OCI-LY3 (cell line): Measurements from ENCODE around the gene UTP20.

Experiments used
- EZH2phosphoT487 ChIP-seq: fragments of 200-600 bp; shearing (Covaris generic); IDR thresholded peaks from 2 replicates; pipeline ENCODE4 v1.6.1; 2018; ENCODE audit warnings: antibody characterized with exemption, mixed run types, low read depth
- TF ChIP-seq, protein P1 (sequence below): fragments of 200-600, 300-600 bp; sonication (generic); IDR thresholded peaks from 2 replicates; pipeline ENCODE4 v1.5.1; 2014; ENCODE audit warnings: antibody characterized with exemption, low read length, low read depth

DNA sequence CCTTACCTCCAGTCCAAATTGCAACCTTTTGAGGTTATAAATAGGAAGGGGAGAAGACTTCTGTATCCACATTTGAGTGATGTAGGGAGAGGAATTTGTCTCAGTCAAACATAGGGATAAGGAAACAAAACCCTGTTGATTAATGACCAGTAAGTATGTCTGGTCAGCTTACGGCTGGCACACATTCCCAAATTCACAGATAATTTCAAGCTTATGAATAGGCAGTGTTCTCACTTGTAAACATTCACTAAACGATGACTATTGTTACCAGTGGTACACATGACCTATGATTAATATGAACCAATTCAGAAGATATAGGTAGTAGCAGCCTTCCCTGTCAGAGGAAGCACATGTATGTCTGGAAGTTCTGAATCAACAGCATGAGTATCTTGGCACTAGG is 36.8 kb upstream of the UTP20 start:
- TF ChIP-seq, protein P1, sequence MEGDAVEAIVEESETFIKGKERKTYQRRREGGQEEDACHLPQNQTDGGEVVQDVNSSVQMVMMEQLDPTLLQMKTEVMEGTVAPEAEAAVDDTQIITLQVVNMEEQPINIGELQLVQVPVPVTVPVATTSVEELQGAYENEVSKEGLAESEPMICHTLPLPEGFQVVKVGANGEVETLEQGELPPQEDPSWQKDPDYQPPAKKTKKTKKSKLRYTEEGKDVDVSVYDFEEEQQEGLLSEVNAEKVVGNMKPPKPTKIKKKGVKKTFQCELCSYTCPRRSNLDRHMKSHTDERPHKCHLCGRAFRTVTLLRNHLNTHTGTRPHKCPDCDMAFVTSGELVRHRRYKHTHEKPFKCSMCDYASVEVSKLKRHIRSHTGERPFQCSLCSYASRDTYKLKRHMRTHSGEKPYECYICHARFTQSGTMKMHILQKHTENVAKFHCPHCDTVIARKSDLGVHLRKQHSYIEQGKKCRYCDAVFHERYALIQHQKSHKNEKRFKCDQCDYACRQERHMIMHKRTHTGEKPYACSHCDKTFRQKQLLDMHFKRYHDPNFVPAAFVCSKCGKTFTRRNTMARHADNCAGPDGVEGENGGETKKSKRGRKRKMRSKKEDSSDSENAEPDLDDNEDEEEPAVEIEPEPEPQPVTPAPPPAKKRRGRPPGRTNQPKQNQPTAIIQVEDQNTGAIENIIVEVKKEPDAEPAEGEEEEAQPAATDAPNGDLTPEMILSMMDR = no peak
- TF ChIP-seq EZH2phosphoT487 = no peak
